ENCODE results near the gene ZFAND3.

DNA sequence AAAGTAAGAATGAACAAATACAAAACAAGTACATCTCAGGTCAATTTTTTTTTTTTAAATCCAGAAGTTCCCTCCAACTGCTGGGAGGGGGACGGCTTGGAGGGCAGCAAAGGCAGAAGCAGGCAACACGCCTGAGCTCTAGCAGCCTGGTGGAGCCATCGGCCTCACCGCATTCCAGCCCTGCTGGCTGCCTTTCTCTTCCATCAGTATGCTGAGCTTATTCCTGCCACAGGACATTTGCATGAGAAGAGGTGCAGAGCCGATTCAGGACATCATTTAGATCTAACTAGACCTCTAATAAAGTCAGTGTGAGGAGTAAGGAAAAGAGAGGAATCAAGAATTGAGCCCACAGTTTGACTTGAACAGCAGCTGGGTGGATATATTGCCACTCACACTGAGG, 318.8 kb downstream of the ZFAND3 start:
- no peak for TF ChIP-seq POLR2A (IDR thresholded peaks at IDR 0.05)
- TF ChIP-seq, protein P1, sequence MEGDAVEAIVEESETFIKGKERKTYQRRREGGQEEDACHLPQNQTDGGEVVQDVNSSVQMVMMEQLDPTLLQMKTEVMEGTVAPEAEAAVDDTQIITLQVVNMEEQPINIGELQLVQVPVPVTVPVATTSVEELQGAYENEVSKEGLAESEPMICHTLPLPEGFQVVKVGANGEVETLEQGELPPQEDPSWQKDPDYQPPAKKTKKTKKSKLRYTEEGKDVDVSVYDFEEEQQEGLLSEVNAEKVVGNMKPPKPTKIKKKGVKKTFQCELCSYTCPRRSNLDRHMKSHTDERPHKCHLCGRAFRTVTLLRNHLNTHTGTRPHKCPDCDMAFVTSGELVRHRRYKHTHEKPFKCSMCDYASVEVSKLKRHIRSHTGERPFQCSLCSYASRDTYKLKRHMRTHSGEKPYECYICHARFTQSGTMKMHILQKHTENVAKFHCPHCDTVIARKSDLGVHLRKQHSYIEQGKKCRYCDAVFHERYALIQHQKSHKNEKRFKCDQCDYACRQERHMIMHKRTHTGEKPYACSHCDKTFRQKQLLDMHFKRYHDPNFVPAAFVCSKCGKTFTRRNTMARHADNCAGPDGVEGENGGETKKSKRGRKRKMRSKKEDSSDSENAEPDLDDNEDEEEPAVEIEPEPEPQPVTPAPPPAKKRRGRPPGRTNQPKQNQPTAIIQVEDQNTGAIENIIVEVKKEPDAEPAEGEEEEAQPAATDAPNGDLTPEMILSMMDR (IDR thresholded peaks at IDR 0.05): no peak

Data from testis (tissue), 2 donors.